Activated CD4-positive, alpha-beta T cell treated with anti-CD3 and anti-CD28 coated beads, Interleukin-2, amount 50 U/mL, for 16 hours (primary cell): ENCODE measurements around the gene PRSS12.
A peak's percentile ranks its signal among the peaks of the same experiment; 100 is the strongest.
"Not testable (repeated sequence)": the region's sequence is repeated elsewhere in the genome, so short reads cannot be mapped to it uniquely, and the experiment has no call there.

Source experiments
- DNase-seq: peaks from one replicate; pipeline ENCODE4 v3.0.0-alpha.2; 2020

PRSS12 gene, protein sequence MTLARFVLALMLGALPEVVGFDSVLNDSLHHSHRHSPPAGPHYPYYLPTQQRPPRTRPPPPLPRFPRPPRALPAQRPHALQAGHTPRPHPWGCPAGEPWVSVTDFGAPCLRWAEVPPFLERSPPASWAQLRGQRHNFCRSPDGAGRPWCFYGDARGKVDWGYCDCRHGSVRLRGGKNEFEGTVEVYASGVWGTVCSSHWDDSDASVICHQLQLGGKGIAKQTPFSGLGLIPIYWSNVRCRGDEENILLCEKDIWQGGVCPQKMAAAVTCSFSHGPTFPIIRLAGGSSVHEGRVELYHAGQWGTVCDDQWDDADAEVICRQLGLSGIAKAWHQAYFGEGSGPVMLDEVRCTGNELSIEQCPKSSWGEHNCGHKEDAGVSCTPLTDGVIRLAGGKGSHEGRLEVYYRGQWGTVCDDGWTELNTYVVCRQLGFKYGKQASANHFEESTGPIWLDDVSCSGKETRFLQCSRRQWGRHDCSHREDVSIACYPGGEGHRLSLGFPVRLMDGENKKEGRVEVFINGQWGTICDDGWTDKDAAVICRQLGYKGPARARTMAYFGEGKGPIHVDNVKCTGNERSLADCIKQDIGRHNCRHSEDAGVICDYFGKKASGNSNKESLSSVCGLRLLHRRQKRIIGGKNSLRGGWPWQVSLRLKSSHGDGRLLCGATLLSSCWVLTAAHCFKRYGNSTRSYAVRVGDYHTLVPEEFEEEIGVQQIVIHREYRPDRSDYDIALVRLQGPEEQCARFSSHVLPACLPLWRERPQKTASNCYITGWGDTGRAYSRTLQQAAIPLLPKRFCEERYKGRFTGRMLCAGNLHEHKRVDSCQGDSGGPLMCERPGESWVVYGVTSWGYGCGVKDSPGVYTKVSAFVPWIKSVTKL

DNA sequence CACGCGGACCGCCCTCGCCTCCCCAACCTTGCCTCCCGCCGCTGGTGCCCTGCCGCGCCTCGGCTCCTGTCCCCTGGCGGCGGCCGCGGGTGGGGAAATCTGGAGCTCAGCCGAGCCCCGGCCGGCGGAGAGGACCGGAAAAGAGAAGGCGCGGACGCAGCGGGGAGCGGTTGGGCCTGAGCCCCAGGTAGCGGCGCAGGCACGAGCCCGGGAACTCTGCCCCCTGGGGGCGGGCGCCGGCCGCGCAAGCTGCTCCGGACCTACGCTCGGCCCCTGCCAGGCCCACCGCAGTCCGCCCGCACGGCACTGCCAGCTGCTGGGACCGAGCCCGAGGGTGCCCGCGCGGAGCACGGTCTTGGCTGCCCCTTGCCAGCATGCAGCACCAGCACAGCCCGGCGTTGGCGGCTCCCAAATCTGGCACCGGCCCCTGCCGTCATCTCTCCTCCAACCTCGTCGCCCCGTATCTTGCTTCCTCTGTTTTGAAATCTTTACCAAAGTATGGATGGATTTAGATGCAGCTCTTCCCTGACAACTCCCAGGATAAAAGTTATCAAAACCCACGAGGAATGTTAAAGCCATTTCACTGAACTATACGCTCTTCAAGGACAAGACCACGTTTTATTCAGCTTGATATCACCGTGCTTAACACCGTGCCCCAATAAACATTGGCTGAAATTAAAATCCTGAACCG lies at the start of gene PRSS12:
PRSS12 (minus strand) TSS at position 161 of the 691 bp plus-strand sequence. CDS start 283 bp downstream, outside the sequence.
- peak; percentile 59 for DNase-seq

DNA sequence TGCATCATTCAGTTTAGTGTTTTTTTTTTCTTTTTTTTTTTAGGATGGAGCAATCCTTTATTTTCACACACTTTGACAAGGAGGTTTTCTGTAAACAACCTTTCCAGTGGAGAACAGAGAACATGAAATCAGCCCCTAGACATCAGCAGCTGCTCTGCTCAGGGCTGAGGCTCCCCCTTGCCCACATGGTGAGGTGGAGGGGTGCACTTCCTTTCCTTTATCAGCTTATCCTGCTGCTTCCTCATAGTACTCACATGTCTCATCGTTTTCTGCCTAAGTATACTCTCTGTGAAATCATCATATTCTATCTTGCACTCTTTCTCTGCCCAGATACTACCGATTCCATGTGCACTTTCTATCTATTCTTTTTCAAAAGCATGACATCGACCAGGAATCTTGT lies 47.6 kb upstream of the PRSS12 start:
- no peak for DNase-seq

DNA sequence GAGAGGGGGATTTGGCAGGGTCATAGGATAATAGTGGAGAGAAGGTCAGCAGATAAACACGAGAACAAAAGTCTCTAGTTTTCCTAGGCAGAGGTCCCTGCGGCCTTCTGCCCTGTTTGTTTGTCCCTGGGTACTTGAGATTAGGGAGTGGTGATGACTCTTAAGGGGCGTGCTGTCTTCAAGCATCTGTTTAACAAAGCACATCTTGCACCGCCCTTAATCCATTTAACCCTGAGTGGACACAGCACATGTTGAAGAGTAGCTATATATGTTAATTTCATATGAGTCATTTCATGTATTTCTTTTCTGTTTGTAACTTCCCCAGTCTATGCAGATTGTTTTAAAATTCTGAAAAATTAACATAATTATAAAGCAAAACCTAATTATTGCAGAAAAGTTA lies 47.1 kb upstream of the PRSS12 start:
- not testable (repeated sequence) for DNase-seq

DNA sequence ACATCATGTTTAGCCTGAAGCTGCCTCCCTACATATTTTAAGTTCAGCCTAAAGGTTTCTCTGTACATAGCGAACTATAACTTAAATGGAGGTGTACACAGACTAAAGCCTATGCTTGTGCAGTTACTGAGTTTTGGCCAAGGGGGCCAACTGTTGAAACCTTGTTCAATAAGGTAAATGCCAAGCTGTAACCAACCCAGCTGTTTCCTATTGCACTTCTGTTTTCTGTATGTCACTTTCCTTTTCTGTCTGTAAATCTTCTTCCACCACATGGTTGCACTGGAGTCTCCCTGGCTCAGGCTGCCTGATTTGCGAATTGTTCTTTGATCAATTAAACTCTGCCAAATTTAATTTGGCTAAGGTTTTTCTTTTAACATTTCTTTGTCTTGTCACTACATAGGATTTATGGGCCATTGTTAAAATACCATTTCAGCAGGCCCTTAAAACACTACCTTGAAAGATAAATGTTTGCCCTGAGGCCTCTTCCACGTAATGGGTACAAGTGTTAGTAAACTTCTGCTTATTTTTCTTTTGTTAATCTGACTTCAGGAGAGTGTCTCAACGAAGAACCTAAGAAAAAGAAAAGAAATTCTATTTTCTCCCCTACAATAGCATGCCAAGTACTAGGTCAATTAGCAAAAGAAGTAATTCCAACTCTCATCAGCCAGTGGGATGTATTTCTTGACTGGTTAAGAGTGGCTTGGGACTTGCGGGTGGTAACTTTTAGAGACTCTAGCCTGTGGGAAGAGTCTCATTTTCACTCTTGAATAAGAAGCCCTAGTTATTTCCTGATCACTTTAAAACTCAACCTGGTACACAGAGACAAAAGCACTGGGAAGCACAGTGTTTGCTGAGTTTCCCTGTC lies 45.7 kb upstream of the PRSS12 start:
- peak; percentile 14 for DNase-seq

DNA sequence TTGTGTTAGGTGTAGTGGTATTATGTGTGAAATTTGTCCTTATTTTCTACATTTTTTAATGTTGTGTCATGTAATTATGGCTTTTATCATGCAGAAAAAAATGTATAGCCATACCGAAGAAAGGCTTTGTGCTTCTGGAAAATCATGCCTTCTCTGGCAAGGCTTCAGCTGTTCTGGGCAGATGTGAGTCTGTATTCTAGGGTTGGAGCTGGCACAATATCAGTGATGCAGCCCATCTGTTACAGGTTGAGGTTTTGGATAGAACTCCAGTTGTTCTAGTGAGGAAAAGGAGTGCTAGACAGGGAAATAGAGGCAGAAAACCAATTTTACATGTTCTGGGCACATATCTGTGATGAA lies 44.8 kb upstream of the PRSS12 start:
- DNase-seq: no peak

DNA sequence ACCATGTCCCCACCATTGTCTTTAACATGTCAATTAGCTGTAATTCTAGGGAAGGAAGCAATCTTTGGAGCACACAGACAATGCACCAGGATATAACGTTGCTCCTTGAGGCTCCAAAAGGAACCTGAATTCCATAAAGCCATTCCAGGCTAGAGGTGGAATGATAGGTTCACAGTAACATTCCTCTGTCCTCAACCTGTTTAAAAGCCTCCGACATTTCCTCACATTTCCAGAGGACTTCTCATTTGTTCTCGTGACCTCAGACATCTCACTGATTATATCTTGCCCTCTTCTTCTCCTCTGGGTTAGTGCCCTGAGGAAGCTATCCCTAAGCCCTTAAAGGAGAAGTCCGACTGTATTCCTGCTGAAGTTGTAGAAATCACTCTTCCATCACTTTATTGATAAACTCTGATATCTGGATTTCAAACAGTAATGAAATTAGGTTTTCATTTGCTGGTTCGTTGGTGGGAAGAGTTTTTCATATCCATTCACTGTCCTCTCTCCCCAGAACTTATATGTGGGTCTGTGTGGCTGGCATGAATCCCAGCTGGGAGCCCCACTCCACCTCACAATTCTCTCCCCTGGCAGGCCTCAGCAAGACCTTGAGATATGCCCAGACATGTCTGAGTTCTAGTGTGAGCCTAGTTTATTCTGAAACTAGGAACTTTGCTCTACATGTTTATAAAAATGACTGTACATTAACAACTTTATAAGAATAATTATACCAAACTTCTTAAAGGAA lies 44.2 kb upstream of the PRSS12 start:
- no peak for DNase-seq

DNA sequence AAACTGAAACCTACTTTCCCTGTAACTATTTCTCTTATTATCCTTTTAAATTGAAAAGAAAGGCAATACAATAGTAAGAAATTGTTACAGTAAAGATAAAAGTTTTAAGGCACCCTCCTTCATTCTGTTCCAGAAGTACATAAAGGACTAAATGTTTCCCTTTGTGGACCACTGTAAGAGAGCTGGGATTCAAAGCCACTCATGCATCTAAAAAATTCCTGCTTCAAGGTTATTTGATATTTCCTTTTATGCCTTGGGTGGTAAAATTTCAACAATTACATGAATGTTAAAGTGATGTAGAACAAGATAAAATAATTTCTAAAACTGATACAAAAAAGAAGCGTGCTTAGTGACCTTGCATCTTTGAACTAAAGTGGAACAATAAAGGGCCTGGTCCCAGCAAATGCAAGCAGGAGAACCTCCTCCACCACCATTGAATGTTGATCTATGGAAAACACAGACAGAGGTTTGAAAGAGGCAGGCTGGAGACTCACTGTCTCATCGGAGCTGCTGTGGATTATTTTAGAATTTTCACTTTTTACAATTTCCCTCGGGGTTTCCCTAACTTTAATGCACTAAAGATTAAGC lies 42.3 kb upstream of the PRSS12 start:
- DNase-seq: no peak

DNA sequence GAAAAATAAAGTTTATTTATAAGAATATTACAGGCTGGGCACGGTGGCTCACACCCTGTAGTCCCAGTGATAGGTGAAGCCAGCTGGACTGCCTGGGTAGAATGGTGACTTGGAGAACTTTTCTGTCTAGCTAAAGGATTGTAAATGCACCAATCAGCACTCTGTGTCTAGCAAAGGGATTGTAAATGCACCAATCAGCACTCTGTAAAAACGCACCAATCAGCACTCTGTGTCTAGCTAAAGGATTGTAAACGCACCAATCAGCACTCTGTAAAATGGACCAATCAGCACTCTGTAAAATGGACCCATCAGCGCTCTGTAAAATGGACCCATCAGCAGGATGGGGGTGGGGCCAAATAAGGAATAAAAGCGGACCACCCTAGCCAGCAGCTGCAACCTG lies 39.7 kb upstream of the PRSS12 start:
- DNase-seq: not testable (repeated sequence)

DNA sequence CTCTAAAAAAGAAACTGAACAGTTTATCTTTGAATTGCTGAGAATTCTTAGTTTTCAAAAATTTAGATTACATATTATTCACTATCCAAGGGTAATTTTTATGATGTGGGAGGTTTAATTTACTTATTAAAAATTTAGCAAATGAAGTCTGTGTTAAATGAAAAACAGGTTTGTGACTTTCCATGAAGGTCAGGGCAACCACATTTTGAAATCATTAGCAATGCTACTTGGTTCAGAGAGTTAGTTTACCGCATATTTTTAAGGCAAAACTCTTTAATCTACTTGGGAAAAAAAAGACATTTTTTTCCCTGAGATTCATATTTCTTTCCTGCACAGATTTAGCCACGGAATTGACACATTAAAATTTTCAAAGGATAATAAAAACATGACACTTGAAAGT lies 37.3 kb upstream of the PRSS12 start:
- DNase-seq: no peak

DNA sequence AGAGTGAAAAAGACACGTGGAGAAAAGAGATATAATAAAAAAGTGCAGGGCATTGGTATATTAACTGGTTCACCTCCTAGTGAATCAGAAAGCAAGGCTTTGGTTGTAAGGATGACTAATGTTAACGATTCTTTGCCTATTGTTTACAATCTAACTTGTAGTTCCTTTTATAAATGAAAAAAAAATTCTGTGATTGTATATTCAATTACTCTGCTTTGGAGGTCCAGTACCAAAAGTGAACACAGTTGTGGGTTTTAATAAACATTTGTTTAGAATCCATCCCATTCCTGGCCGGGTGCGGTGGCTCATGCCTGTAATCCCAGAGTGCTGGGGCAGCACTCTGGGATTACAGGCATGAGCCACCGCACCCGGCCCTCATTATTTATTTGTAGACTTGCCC lies 36.9 kb upstream of the PRSS12 start:
- DNase-seq: no peak

DNA sequence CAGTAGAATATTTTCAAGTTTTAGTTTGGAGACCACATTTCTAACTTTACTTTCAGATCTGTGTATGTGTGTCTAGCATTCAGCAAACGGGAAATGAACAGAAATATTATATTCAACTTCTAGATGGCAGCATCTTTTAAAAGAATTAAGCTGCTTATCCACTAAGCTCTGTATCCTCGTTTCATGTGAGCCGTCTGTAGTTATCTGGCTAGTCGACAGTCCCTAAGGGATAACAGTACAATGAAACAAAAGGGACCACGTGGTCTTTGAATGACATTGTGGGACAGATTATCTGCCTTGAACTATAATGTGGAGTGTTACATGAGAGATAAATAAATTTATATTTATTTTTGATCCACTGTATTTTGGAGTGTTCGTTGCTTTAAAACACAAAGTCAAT lies 35.8 kb upstream of the PRSS12 start:
- no peak for DNase-seq

DNA sequence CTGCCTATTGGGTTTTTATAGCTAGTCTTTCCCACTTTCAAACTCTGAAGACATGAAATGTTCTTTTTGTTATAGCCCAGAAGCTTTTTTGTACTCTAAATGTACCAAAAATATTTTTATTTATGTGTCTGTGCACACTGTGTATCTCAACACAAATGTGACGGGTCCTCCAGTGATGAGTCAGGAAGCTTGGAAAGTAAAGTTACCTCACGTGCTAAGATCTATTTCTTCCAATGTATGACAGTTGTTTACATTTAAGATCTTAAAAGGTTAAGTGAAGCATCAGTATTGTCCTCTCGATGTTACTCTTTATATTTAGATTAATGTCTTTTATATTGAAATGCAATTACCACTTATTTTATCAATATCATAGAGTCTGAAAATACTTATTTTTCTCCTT lies 29.1 kb upstream of the PRSS12 start:
- no peak for DNase-seq

DNA sequence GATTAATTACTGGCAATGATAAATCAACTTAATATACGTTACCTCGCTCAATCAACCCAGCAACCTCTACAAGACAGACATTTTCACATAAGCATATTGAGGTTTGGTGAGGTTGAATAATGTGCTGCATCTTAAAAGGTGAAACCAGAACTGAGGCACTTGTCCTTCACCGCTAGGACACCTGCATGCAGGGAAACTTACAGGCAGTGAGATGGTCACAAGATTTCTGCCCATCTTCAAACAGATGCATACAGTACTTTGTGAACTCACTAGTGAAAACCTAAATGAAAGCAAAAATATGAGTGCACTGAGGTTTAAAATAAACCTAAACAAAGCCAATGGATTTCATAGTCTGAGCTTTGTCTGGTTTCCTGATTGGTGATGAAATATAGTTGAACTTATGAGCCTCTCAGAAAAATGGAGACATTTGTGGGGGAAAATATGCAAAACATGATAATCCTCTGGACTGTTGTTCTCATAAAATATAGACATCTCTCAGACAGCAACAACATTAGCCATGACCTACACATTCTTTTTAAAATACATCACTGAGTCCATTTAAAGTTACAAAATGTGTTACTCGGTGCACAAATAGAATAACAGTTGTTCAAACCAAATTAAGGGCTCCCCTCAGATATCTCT lies 20.9 kb upstream of the PRSS12 start:
- no peak for DNase-seq

DNA sequence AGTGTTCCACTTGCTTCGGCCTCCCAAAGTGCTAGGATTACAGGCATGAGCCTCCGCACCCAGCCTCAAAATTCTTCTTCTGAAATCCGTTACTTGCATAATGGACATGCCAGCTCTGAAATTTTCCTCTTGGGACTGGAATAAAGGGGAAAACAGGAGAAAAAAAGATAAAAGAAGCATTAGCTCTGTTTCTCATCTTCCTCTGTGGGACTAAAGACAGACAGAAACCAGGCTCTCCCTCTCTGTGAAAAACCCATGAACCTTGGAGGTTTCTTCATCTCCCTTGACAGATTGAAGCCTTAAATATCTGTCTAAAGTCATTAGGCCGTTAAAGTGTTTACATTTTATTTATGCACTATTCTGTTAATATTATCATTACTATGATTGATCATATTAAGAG lies 19.4 kb upstream of the PRSS12 start:
- DNase-seq: no peak

DNA sequence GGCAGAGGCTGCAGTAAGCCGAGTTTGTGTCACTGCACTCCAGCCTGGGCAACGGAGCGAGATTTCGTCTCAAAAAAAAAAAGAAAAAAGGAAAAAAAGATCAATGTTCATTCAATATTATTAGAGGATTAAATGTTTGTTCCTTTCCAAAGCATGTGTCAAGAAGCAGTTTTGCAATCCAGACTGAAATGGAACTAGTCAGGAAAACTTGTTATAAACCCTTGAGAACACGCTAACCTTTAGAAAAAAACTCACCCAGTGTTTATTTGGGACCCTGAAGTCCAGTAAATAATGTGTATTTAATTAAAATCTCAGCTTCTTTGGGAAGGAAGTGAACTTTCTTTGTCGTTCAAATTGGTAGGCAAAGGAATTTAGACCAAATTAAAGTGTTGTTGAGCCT lies 16.4 kb upstream of the PRSS12 start:
- no peak for DNase-seq

DNA sequence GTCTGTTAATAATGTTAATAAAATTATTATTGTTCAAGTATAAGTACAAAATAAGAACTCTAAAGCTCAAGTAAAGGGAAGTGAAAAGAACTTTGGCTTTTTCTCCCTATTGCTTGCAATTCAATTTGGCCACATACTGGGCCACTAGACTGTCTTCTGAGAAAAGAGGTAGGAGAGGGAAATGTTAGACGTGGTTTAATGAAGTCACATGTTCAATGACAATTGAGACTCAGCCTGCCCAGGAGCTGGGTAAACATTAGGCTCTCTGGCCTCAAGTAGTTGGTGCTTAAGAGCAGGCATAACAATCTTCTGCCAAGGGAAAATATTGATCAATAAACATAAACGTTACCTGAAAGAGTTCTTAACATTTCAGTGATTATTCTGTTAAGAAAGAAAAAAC lies 15.1 kb upstream of the PRSS12 start:
- no peak for DNase-seq

DNA sequence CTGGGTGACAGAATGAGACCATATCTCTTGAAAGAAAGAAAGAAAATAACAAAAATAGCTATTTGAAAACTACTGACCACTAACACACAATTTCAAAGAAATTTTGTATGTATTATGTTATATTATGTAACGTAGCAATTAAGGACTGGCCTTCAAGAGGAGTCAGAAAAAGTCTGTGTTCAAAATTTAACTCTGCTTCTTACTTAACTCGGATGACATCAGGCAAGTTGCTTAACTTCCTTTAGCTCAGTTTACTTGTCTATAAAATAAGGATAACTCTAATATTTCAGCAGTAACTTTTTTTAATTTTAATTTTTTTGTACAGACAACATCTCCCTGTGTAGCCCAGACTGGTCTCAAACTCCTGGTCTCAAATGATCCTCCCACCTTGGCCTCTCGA lies 14.6 kb upstream of the PRSS12 start:
- DNase-seq: no peak

DNA sequence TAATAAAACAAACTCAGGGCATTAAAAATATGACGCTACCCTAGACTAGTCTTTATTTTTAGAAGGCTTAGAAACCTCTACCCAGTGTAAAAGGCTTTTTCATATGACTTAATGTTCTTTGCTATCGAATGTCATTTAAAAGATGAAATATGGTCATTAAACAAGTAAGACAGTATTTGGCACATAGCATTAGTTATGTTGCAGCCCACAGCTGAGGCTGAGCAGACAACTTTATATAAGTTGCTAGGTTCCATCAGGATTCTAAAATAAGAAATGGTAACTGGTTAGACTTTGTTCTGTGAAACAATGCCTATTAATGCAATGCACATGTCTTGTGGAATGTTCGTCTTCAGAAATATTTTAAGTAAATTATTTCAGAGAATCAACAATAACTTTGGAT lies 10.4 kb upstream of the PRSS12 start:
- no peak for DNase-seq

DNA sequence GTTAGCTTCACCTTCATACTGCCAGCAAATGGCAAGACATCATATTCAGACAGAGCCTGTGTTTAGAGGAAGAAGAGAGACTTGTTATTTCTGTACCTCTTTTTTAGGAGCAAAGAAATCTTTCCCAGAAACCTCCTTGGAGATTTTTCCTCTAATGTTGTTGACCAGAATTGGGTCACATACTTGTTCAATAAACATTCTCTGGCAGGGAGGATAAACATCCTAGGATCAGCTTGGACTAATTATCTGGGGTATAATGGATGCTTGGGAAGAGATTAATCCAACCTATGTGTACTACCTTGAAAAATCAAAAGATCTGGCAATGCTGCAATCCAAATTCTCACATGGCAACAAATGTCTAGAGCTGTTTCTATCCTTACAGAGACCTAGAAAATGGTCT lies 8.4 kb upstream of the PRSS12 start:
- no peak for DNase-seq

DNA sequence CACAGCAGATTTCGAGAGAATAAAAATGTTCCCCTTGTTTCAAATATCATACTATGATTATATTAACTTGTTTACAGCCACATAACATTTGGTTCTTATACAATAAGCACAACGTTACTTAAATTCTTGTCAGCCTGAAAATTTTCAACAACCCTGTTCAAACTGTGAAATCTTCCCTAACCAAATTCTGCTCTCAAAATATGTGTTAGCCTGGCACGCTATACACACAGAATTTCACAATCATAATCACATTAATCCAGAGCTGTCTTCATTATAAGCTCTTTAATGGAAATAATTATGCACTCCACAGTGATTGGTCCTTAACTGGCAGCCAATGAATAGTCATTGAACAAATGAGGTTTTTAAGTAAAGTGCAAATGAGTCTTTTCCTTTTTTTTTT lies 7.3 kb upstream of the PRSS12 start:
- no peak for DNase-seq

DNA sequence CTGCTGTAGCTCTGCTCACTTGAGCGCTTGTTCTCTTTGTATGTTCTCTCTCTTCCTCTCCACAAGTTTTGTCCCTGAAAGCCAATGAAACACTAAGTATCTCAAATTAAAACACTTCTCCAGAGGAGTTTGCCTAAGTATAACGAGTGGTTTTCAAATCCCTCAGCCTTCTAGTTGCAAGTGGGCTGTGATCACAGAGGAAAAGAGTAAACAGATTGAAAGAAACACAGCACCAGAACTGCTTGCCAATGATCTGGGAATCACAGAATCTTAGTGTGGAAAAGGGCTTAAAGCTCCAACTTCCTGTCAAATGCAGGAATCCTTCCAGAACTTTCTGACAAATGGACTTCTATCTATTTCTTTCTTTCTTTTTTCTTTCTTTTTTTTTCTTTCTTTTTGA lies 4.8 kb upstream of the PRSS12 start:
- DNase-seq: no peak
